GM18511 (cell line): ENCODE results near the gene MTX2.

ENCODE experiments used
- ATAC-seq: cut with Tn5 transposase; IDR thresholded peaks from one replicate; pipeline ENCODE4 v1.9.1; 2021; ENCODE audit warnings: mild to moderate bottlenecking, moderate library complexity; ENCODE audit not compliant: unreplicated experiment

Gene MTX2

GRCh38 chr2:176269319-176270099, at the start of gene MTX2:
MTX2 (plus strand) TSS chr2:176269442; CDS start chr2:176269630, 188 bp downstream.
- ATAC-seq: peak; percentile 97

- ATAC-seq: no peak
Measured at GRCh38 chr2:176227874-176228273, 41.4 kb upstream of the MTX2 start.

GRCh38 chr2:176234156-176234555, 35.1 kb upstream of the MTX2 start:
- no peak for ATAC-seq

- no peak for ATAC-seq
Measured at GRCh38 chr2:176234940-176235339, 34.3 kb upstream of the MTX2 start.

- no peak for ATAC-seq
Measured at GRCh38 chr2:176237456-176237855, 31.8 kb upstream of the MTX2 start.

GRCh38 chr2:176239031-176239430, 30.2 kb upstream of the MTX2 start:
- no peak for ATAC-seq

- no peak for ATAC-seq
Measured at GRCh38 chr2:176240301-176240700, 28.9 kb upstream of the MTX2 start.

- ATAC-seq: no peak
Measured at GRCh38 chr2:176242276-176242675, 27.0 kb upstream of the MTX2 start.

- ATAC-seq: no peak
Measured at GRCh38 chr2:176246331-176246730, 22.9 kb upstream of the MTX2 start.

- ATAC-seq: no peak
Measured at GRCh38 chr2:176247859-176248258, 21.4 kb upstream of the MTX2 start.

GRCh38 chr2:176251928-176252327, 17.3 kb upstream of the MTX2 start:
- ATAC-seq: no peak

GRCh38 chr2:176260689-176261088, 8.6 kb upstream of the MTX2 start:
- no peak for ATAC-seq

- ATAC-seq: no peak
Measured at GRCh38 chr2:176261136-176261535, 8.1 kb upstream of the MTX2 start.

- ATAC-seq: peak; percentile 36
Measured at GRCh38 chr2:176268976-176269318, 295 bp upstream of the MTX2 start.

GRCh38 chr2:176270100-176270750, 983 bp downstream of the MTX2 start:
- ATAC-seq: no peak

GRCh38 chr2:176272870-176273459, 3.7 kb downstream of the MTX2 start:
- ATAC-seq: no peak

- no peak for ATAC-seq
Measured at GRCh38 chr2:176278927-176279326, 9.7 kb downstream of the MTX2 start.

- ATAC-seq: no peak
Measured at GRCh38 chr2:176280156-176280555, 10.9 kb downstream of the MTX2 start.

GRCh38 chr2:176280867-176281658, 11.8 kb downstream of the MTX2 start:
- ATAC-seq: no peak

- no peak for ATAC-seq
Measured at GRCh38 chr2:176283291-176284068, 14.2 kb downstream of the MTX2 start.
